Stimulated activated CD4-positive, alpha-beta T cell treated with anti-CD3 and anti-CD28 coated beads, Interleukin-2, amount 100 ng/mL, for 24 hours (primary cell): ENCODE results near the gene GABRR2.
A peak's percentile ranks its signal among the peaks of the same experiment; 100 is the strongest.
"Not testable (repeated sequence)": the region's sequence is repeated elsewhere in the genome, so short reads cannot be mapped to it uniquely, and the experiment has no call there.

Experiments
- DNase-seq, 2 donors: peaks; one replicate each; pipeline ENCODE4 v3.0.0-alpha.2; 2020

GABRR2 gene

DNA sequence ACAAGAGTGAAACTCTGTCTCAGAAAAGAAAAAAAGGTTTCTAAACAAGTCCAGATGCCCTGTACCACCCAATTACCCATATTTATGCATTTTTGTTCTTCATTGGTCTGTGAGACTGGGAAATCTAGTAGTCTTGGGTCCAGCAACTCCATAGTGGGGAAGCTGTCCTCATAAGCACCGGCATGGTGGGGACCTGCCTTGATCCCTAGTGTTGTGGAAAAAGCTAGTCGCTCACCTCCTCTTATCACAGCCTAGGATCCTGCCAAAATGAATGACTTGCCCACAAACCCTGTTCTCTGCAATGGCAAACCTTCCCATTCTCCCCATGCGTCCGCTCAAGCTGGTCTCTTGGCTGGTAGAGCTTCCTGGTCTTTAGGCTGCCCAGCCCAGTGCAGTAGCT is 59.7 kb downstream of the GABRR2 start:
- no peak for DNase-seq

DNA sequence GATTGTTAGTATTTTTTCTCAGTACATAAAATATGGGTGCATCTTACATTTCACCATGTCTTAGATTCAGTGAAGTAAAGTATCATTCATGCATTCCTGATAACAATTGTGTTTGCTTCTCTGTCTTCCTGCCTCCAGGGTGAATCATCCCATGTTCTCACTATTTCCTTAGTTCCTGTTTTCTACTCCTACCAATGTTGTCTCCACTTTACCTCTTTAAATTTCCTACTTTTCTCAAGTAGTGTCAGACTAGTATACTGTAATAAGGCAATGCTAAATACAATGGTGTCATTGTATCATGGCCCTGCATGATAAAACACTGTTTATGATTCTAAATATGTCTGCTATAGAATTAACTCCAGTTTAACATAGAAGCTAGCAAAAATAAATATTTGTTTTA is 60.5 kb downstream of the GABRR2 start:
- no peak for DNase-seq

DNA sequence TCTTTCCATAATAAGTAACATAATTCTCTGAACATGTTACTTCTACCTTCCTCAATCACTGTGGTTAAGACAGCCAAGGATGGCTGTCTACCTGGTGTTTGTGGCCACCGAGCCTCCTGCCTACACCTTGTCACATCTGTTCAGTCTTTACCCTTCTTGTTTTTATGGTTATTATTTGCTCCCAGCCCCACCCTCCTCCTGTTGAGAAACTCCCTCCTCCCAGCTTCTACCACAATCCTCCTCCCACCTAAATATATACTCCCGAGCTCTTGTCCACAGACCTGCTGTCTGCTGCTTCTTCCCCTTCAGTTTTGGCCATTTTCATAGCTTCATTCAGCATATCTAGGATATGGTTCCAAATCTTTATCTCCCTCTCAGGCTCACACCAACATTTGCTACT is 62.2 kb downstream of the GABRR2 start:
- no peak for DNase-seq

DNA sequence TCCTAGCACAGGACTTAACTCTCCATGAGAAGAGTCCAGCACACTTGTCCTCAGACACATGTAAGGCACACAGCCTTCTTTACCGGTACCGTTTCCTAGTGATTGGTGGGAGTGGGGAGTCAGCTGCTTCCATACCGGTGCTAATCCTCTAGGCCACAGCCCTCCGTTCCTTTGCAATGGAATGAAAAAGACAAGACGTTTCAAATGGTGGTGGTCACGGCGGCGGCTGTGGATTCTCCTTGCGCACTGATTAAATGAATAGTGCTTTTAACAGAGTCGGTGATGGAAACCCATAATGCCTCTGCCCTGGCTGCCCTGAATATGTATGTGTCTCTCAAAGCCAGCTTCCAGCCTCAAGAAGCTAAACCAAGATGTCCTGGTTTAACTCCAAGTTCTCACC is 63.1 kb downstream of the GABRR2 start:
- no peak for DNase-seq

DNA sequence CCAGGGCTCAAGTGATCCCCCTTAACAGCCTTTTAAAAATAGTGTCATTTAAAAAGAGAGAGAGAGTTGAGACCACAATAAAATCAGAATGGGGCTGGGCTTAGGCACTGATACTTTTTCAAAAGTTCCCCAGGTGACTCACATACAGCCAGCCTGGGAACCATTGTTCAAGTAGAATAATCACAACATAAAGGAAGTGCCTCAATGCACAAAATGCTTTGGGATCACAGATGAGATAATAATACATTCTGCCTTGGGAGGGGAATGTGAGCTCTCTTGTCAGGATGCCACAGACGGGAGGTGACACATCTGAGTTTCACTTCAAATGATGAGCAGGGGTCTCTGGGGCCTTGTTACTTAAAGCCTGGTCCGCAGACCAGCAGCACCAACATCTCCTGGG is 63.9 kb downstream of the GABRR2 start:
- no peak for DNase-seq

DNA sequence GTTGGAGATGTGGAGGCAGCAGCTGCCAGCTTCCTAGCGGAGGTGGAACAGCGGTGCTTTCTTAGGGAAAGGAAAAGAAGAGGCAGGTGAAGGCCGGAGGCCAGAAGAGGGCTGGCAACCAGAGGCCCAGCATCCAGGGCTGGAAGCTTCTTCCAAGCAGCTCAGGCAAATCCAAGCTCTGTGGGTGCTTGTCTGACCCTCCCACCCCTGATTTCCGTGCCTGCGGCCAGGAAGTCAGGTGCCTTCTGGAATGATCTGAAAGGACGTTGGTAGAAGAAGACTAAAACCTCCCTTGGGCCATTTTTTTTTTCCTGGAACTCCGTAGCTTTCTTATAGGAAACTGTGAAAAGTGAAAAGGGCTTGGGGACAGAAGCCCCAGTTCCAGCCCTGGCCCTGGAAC is 64.9 kb downstream of the GABRR2 start:
- no peak for DNase-seq

DNA sequence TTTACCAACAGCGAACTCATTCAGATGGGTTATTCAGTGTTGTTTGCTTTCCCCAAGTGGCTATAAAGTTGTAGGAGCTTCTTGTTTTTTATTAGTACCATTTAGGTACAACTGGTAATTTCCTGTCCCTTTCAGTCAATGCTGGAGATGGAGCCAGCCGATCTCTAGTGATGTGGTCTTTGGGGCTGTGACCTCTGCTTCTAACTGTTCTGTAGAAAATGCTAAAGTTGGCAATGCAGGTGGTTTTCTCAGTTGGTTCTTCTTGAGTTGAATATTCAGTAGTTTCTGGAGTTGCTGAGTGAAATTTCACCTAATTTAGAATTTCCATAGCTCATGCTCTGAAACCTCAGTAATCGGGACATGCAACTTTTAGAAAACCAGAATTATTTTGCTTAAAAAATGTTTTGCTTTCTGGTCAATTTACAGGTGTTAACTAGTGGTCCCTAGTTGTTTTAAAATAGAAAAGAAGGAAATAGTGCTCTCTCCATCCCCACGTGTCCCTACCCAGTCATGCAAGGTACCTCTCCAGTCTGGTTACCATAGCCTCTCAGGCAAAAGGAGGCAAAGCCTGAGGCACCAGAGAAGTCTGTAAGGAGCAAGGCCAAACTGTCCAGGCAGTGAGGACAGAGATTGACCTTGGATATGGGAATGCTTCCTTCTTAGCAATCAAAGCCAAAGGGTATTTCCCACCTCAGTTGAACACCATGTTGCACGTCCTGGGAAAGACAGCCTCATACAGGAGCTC is 70.7 kb downstream of the GABRR2 start:
- DNase-seq: no peak

DNA sequence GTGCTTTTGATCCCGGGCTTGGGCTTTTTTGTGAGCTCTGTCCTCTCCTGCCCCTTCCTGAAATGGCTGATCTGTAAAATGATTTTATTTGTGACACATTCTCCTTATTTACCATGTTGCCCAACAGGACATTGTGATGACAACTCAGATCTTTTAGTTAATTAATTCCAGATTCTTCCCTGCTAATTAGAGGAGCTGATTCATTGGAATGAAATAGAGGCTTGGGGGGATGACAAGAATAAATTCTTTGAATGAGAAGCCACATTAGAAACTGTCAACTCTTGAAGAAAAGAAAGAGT is 71.8 kb downstream of the GABRR2 start:
- DNase-seq: no peak

DNA sequence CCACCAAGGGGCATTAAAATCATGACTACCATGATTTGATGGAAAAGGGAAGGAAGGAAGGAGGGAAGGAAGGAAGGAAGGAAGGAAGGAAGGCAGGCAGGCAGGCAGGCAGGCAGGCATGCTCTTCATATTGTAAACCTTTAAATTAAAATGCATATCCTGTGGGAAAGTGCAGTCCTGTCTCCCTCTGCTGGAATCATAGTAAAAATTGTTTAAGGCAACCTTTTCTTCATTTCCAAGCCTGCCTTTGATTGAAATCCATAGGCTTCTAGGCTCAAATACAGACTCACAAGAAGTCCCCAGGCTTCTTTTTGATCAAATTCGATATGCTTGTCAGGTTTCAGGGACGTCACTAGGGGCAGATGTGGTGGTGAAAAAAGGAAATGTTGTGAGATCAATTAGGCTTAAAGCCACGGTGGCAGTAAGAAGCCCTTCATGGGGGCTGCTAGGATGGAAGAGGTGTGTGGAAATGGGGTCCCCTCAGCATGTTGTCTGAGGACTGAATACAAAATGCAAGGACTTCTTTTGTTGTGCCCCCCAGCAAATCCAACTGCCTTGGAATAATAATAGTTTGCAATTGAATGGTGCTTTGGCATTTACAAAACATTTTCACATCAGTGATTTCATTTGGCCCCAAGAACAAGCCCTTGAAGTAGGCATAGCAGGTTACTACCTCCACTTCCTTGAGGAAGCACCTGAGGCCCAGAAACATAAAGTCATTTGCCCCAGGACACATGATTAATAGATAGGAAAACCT is 72.3 kb downstream of the GABRR2 start:
- DNase-seq: no peak

DNA sequence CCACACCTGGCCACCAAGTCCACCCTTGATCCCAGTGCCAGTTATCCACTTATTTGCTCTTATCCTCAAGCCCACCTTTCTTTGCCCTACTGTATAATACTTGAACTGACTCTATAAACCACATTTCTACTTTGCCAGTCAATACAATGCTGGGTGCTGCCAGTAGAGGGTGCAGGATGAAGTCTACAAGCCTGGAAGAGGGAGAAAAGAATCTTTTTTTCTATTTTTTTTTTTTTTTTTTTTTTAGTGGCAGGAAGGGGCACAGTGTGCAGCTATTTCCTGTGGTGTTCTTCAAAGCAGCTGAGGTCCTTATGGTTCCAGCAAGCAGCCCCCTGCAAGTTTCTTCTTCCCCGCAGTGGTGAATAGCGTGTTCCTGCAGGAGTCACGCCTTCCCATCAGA is 75.8 kb downstream of the GABRR2 start:
- DNase-seq: peak; percentile 26 to 34

DNA sequence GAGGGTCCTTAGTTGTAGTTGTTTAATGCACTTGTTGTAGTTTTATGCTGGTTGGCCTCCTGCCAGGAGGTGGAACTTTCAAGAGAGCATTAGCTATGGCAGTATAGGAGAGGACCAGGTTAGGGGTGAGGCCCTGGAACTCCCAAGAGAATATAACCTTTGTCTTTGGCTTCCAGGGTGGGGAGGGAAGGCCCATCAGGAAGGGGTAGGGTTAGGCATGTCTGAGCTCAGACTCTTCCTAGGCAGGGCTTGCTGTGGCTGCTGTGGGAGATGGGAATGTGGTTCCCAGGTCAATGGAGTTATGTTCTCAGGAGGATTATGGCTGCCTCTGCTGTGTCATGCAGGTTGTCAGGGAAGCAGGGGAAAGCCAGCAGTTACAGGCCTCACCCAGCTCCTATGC is 77.9 kb downstream of the GABRR2 start:
- no peak for DNase-seq

DNA sequence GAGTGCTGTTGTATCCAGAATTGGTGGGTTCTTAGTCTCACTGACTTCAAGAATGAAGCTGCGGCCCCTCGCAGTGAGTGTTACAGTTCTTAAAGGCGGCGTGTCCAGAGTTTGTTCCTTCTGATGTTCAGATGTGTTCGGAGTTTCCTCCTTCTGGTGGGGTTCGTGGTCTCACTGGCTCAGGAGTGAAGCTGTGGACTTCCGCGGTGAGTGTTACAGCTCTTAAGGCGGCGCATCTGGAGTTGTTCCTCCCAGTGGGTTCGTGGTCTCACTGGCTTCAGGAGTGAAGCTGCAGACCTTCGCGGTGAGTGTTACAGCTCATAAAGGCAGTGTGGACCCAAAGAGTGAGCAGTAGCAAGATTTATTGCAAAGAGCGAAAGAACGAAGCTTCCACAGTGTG is 81.5 kb downstream of the GABRR2 start:
- not testable (repeated sequence) for DNase-seq

DNA sequence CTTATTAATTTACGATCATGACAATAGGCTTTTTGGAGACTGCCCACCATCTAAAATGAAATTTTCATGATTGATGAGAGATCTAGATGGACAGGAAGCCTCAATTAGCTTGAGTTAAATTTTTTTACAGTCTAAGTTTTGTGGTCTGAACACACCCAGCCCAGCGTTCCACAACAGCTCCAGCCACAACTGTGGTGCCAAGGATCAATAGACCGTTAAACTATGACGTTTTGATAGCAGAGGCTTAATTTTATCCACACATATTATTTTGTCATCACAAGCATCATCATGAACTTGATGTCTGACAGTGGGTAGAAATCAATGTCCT is 92.4 kb downstream of the GABRR2 start:
- DNase-seq: no peak

DNA sequence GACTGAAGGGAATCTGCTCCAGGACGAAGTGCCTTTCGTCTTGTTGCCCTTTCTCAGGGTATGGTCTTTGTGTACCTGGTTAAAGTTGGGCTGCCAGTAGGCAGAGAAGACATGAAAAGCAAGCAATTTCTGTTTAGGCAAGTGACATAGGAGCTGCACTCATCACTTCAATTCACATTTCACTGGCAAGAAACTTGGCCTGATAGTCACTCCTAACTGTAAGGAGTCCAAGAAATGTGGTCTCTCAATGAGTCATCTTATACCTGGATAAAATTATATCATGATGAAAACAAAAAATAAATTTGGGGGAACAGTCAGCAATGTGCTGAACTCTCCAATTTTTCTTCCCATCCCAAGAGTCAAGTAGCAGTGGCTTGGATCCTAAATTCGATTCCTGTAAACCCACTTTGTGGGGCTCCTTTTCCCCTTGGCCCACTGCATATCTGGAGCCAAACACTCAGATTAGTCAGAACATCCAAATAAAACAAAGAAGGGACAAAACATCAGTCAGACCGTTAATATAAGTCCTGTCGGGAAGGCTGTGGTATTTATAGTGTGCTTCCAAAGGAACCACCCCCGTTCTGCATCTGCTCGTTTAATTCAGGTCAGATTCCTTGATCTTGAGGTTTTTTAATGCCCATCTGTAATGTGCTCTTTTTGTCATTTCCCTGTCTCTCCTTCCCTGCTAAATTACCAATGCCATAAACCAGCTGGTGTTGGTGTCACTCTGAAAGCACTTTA is 93.0 kb downstream of the GABRR2 start:
- no peak for DNase-seq

DNA sequence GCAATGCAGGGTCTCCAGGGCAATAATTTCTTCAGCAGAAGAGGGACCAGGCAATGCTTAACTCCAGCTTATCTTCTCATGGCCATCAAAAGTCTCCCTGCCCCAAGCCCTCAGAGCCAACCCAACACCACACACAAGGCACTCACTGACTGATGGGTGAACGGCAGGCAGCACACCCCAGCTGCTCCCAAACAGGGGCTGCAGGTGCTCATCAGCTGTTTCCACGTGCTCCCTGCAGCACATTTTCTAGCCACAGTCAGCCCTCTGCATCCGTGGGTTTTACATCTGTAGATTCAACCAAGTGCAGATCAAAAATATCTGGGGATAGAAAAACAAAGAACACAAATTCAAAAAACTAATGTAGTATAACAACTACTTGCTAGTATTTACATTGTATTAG is 94.0 kb downstream of the GABRR2 start:
- DNase-seq: no peak

DNA sequence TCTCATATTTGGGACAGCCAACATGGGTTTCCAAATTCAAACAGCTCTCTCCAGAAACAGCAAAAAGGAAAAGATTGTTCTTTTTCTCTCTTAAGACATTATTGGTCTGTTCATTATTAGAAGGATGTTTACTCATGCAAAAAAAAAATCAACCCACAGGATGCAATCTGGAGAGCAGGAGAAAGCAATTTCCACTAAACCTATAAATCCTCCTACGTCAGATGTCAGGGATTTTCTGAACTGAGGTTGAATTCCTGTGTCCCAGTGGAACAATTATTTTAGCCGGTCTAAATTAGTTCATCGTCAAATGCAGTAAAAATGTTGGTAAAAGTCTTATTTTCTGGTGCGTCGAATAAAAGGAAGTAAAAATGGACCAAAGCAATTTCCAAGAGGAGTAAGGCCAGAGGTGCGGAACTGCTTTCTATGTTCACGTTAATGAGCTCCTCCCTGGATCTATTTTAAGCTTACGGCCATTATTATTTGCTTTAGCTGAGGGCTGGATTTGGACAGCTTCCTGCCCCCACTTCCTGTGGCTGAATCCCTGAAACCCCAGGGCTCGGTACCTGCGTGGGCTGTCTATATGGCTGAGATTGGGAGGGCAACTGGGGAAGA is 97.7 kb downstream of the GABRR2 start, which contains the start of gene GABRR1:
TSS of gene GABRR1 (minus strand) at position 60 of the 612 bp plus-strand sequence. CDS start at position 24, 36 bp downstream.
- DNase-seq: no peak

DNA sequence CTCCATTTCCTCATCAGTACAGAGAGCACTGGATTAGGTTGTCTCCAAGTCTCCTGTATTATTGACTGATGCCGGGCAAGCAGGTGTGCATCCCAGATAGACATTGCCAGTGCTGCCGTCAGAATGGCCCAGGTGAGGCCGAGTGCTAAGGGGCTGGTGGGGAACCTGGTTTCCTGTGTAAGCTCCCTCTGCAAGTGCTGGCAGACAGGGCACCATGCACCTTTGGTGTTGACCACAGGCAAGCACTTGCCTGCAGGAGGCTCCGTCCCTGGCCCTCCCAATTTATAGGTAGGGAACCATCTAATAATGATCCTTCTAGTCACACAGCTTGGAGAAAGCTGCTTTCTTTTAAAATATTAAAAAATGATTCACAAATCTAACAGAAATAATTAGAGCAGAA is 98.7 kb downstream of the GABRR2 start:
- DNase-seq: no peak

DNA sequence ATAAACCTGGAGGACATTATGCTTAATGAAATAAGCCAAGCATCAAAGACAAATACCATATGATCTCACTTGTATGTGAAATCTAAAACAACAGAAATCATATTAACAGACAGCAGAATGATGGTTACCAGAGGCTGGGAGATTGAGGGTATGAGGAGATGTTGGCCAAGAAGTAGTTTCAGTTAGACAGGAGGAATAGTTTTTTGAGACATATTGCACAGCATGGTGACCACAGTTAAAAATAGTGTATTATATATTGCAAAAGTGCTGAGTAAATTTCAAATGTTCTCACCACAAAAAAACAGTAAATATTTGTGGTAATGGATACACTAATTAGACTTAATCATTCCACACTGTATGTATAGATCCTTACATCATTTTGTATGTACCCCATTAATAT is 99.7 kb downstream of the GABRR2 start:
- DNase-seq: no peak

DNA sequence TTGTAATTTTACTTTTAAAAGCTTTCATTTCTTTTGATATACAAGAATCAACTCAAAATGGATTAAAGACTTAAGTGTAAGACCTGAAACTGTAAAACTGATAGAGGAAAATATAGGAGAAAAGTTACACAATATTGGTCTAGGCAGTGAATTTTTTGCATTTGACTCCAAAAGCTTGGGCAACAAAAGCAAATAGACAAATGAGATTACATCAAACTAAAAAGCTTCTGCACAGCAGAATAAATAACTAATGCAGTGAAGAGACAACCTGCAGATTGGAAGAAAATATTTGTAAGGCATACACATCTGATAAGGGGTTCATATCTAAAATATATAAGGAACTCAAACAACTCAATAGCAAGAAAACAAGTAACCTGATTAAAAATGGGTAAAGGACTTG is 100.9 kb downstream of the GABRR2 start:
- no peak for DNase-seq

DNA sequence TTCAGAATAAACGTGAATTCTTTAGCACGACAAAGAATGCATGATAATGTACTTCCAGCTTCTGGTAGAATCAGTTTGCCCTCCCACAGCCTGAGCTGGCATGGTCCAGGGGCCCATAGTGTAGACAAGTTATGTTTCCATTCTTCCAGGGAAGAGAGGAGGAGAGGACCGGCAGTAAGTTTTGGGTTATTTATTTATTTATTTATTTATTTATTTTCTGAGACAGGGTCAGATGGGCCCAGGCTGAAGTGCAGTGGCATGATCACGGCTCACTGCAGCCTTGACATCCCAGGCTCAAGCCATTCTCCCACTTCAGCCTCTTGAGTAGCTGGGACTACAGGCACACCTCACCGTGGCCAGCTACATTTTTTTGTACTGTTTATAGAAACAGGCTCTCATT is 102.6 kb downstream of the GABRR2 start:
- DNase-seq: no peak

DNA sequence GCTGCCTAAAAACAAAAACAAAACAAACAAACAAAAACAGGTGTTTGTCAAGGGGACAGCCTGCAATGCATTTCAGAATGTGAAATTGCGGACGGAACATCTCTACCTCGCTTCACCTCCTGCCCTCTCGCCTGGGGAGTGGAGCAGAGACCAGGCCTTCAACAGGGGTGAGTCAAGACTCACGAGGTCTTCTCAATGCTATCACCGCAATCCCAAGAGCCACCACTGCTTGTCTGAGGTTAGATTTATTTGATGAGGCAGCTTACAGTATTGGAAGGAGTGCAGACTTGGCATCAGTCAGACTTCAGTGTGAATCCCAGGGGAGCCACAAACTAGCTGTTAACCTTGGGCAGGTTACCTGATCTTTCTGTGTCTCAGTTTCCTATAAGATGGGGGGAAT is 105.6 kb downstream of the GABRR2 start:
- no peak for DNase-seq

DNA sequence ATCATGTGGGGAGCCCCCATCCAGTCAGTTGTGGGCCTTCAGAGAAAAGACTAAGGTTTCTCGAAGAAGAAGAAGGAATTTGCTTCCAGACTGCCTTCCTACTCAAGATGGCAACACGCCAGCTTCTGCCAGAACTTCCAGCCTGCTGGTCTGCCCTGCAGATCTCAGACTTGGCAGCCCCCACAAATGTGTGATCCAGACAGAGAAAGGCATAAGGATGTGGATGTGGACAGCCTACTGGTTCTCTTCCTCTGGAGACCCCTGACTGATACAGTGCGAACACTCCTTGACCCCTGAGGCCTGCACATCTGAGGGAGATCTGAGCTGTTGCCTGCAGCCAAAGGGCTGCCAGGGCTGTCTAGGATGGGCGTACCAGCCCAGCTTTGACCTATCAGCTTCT is 106.5 kb downstream of the GABRR2 start:
- no peak for DNase-seq
